CD14-positive monocyte (primary cell): Measurements from ENCODE around the gene MYZAP. TPM values are rescaled to one million over a fixed set of nuclear protein-coding genes. Genes with fewer than 3 reads are reported as not detected.

ENCODE experiments used
- DNase-seq, 3 donors: peaks; one replicate each; pipeline ENCODE4 v3.0.0-alpha.2; 2011 to 2022
- H2AFZ ChIP-seq: 2 replicates; pipeline ENCODE4 v1.6.0; 2012; ENCODE audit warnings: mild to moderate bottlenecking, low read depth, low read length, inconsistent platforms; ENCODE audit not compliant: insufficient read depth, poor library complexity, severe bottlenecking
- H3K27ac ChIP-seq, 2 donors: 1 replicate in 1 of 2; 2 replicates in 1 of 2; pipeline ENCODE4 v1.5.1; 2012 to 2013; ENCODE audit warnings: low read length in 2 of 2, control low read depth in 1 of 2, inconsistent platforms in 1 of 2, low read depth in 1 of 2, mild to moderate bottlenecking in 1 of 2
- H3K27me3 ChIP-seq, 2 donors: one replicate each; pipeline versions ENCODE4 v1.6.0 to v1.6.1; 2011 to 2013; ENCODE audit warnings: low read length in 2 of 2; ENCODE audit not compliant: control insufficient read depth in 2 of 2, insufficient read depth in 2 of 2
- H3K36me3 ChIP-seq, 2 donors: replicated peaks in 1 of 2; 1 replicate in 1 of 2; 2 replicates in 1 of 2; pipeline versions ENCODE4 v1.5.1 to v1.6.1; 2012 to 2013; ENCODE audit warnings: low read length in 2 of 2, control low read depth in 1 of 2, inconsistent platforms in 1 of 2, mild to moderate bottlenecking in 1 of 2; ENCODE audit not compliant: insufficient read depth in 2 of 2, control insufficient read depth in 1 of 2
- H3K4me1 ChIP-seq, 2 donors: 1 replicate in 1 of 2; 2 replicates in 1 of 2; pipeline versions ENCODE4 v1.5.1 to v1.6.1; 2012 to 2013; ENCODE audit warnings: low read length in 2 of 2, control low read depth in 1 of 2, inconsistent platforms in 1 of 2, mild to moderate bottlenecking in 1 of 2, moderate library complexity in 1 of 2; ENCODE audit not compliant: insufficient read depth in 2 of 2, control insufficient read depth in 1 of 2
- H3K4me2 ChIP-seq: replicated peaks from 2 replicates; pipeline ENCODE3; 2012; ENCODE audit warnings: low read length, moderate library complexity, mild to moderate bottlenecking; ENCODE audit not compliant: poor library complexity, severe bottlenecking; ENCODE audit errors: extremely low read depth
- H3K4me3 ChIP-seq, 3 experiments: fragments of 200-600 bp in 1 of 3; sonication (generic) in 1 of 3; replicated peaks in 1 of 3; 1 replicate in 2 of 3; 2 replicates in 1 of 3; pipeline ENCODE4 v1.5.1; 2011 to 2013; ENCODE audit warnings: low read length in 3 of 3, mild to moderate bottlenecking in 3 of 3, control low read depth in 2 of 3, low read depth in 2 of 3, inconsistent platforms in 1 of 3, moderate library complexity in 1 of 3
- H3K79me2 ChIP-seq: 2 replicates; pipeline ENCODE4 v1.6.0; 2012; ENCODE audit warnings: mild to moderate bottlenecking, control low read depth, inconsistent platforms, low read length, moderate library complexity; ENCODE audit not compliant: insufficient read depth
- H3K9ac ChIP-seq: 2 replicates; pipeline ENCODE4 v1.6.0; 2017; ENCODE audit warnings: low read length, mild to moderate bottlenecking; ENCODE audit not compliant: insufficient read depth, poor library complexity, severe bottlenecking
- H3K9me3 ChIP-seq, 2 donors: replicated peaks in 1 of 2; 1 replicate in 1 of 2; 2 replicates in 1 of 2; pipeline versions ENCODE4 v1.5.1 to v1.6.1; 2012 to 2013; ENCODE audit warnings: low read length in 2 of 2, control low read depth in 1 of 2; ENCODE audit not compliant: control insufficient read depth in 1 of 2, insufficient read depth in 1 of 2
- H4K20me1 ChIP-seq: 2 replicates; pipeline ENCODE4 v1.6.0; 2012; ENCODE audit warnings: mild to moderate bottlenecking, low read length, control low read depth, moderate library complexity; ENCODE audit not compliant: insufficient read depth
- H3K27ac Mint-ChIP-seq, 7 donors: one replicate each; pipeline ENCODE4 v1.8.0; 2020; ENCODE audit warnings: mild to moderate bottlenecking in 7 of 7, mixed read lengths in 7 of 7, moderate library complexity in 6 of 7, inconsistent platforms in 2 of 7
- H3K27me3 Mint-ChIP-seq, 3 donors: one replicate each; pipeline ENCODE4 v1.8.0; 2021 to 2022; ENCODE audit warnings: low read depth in 3 of 3, mild to moderate bottlenecking in 3 of 3, mixed read lengths in 3 of 3, moderate library complexity in 3 of 3, inconsistent platforms in 1 of 3
- H3K36me3 Mint-ChIP-seq, 2 donors: one replicate each; pipeline ENCODE4 v1.8.0; 2020; ENCODE audit warnings: mixed read lengths in 2 of 2, inconsistent platforms in 1 of 2, mild to moderate bottlenecking in 1 of 2
- H3K4me1 Mint-ChIP-seq: one replicate; pipeline ENCODE4 v1.8.0; 2020; ENCODE audit warnings: mild to moderate bottlenecking, mixed read lengths
- H3K4me3 Mint-ChIP-seq, 2 donors: one replicate each; pipeline ENCODE4 v1.8.0; 2020; ENCODE audit warnings: mild to moderate bottlenecking in 2 of 2, mixed read lengths in 2 of 2, moderate library complexity in 1 of 2
- H3K9me3 Mint-ChIP-seq, 7 donors: one replicate each; pipeline ENCODE4 v1.8.0; 2020 to 2022; ENCODE audit warnings: mixed read lengths in 7 of 7, mild to moderate bottlenecking in 6 of 7, moderate library complexity in 6 of 7, inconsistent platforms in 2 of 7
- WGBS: methylation state at CpG from one replicate; pipeline ENCODE4 v1.1.5; 2013; ENCODE audit warnings: missing lambda C conversion rate; ENCODE audit not compliant: insufficient coverage; 5-methylcytosine and 5-hydroxymethylcytosine counted together
- intact Hi-C, 2 donors: fragments of 100-400 bp; cut with micrococcal nuclease; formaldehyde crosslinking; loops; one replicate each; pipeline versions ENCODE4 v1.15.0 to v1.15.1; 2023
- polyA plus RNA-seq, 3 donors: library from polyadenylated mRNA; depleted of rRNA in 1 of 3; unstranded in 2 of 3; stranded (reverse) in 1 of 3; fragments of 300-500 nt in 2 of 3; fragments of >200 nt in 1 of 3; fragmentation: Illumina TruSeq in 2 of 3; gene quantifications; 1 replicate in 2 of 3; 2 replicates in 1 of 3; pipeline ENCODE4 v1.2.3, GENCODE V29; 2012 to 2021
- TF ChIP-seq, protein P1 (sequence below): fragments of 200-600 bp; IDR thresholded peaks from one replicate; pipeline ENCODE4 v1.8.0; 2022; ENCODE audit warnings: antibody characterized with exemption, mild to moderate bottlenecking

The MYZAP gene
- polyA plus RNA-seq, 3 donors, result 0.12 to 0.13 TPM; not detected in 1

DNA sequence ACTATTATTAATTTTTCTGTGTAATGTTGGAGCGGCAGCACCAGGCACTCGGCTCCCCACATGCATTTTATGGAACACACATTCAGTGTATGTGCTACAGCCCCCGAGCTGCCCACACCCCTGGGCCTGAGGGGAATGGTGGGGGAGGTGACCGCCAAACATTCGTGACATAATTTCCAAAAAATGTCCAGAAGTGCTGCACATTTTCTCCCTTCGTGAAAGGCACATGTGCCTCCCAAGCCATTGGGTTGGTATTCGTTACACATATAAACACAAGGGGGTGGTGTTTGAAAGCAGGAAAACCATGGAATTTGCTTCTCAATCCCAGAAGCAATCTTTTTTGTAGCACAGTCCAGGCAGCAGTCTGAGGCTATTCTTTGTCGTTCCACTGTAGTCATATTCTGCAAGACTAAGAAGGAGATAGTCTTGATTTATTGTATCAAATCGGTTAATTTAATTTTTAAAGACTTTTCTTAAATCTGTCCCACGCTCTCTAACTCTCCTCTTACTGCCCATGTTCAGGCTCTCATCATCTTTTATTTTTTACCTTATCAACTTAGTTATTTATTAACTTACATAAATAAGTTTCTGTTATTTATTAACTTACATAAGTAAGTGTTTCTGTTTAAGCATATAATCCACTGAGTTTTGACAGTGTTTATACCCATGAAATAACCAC lies 75.6 kb downstream of the MYZAP start:
- no peak overlapping the region for H3K4me2 ChIP-seq
- H2AFZ ChIP-seq, result no peak overlapping the region
- no peak for DNase-seq

DNA sequence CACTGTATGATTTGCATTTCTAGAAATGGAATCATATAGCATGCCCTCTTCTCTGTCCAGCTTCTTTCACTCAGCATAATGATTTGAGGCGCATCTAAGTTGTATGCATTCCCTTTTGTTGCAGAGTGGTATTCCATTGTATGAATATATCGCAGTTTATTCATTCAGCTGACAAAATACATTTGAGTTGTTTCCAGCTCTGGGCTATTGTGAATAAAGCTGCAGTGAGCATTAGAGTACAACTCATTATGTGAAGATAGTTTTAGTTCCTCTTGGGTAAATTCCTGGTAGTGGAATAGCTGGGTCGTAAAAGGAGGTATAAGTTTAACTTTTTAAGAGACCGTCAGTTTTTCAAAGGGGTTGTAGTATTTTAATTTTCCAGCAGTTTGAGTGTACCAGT lies 76.3 kb downstream of the MYZAP start:
- Histone ChIP-seq H2AFZ (no peak overlapping the region), H3K27ac (no peak overlapping the region), H3K4me1 (no peaks in the 10 kb centered on the region), H3K79me2 (no peaks in the 10 kb centered on the region), H3K4me3 (no peak overlapping the region), H3K9ac (no peak overlapping the region), H3K36me3 (no peaks in the 10 kb centered on the region), H3K4me2 (no peak overlapping the region), H3K9me3 (no peaks in the 10 kb centered on the region), H4K20me1 (no peaks in the 10 kb centered on the region), H3K27me3 (no peaks in the 10 kb centered on the region)
- no peak for DNase-seq
- Mint-ChIP-seq H3K27ac (no peak overlapping the region), H3K27me3 (peaks cover 5 to 9% (median 6%) of the 10 kb centered on the region in 3 donors), H3K4me1 (no peaks in the 10 kb centered on the region), H3K9me3 (peaks cover 0 to 1% (median 0%) of the 10 kb centered on the region in 7 donors), H3K36me3 (no peaks in the 10 kb centered on the region), H3K4me3 (no peak overlapping the region)
- no CpG with 5 or more reads among the region's 4 CpGs for WGBS
- TF ChIP-seq, protein P1, sequence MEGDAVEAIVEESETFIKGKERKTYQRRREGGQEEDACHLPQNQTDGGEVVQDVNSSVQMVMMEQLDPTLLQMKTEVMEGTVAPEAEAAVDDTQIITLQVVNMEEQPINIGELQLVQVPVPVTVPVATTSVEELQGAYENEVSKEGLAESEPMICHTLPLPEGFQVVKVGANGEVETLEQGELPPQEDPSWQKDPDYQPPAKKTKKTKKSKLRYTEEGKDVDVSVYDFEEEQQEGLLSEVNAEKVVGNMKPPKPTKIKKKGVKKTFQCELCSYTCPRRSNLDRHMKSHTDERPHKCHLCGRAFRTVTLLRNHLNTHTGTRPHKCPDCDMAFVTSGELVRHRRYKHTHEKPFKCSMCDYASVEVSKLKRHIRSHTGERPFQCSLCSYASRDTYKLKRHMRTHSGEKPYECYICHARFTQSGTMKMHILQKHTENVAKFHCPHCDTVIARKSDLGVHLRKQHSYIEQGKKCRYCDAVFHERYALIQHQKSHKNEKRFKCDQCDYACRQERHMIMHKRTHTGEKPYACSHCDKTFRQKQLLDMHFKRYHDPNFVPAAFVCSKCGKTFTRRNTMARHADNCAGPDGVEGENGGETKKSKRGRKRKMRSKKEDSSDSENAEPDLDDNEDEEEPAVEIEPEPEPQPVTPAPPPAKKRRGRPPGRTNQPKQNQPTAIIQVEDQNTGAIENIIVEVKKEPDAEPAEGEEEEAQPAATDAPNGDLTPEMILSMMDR, result no peak
- intact Hi-C loops, result no loop called here

More for the DNA sequence above, 75.6 kb downstream of the MYZAP start:
- Histone ChIP-seq H3K27me3 (no peaks in the 10 kb centered on the region), H3K79me2 (no peaks in the 10 kb centered on the region), H3K36me3 (no peaks in the 10 kb centered on the region), H3K4me3 (no peak overlapping the region), H3K9ac (no peak overlapping the region), H3K9me3 (no peaks in the 10 kb centered on the region), H3K27ac (no peak overlapping the region), H4K20me1 (no peaks in the 10 kb centered on the region), H3K4me1 (no peaks in the 10 kb centered on the region)
- H3K9me3 Mint-ChIP-seq, result peaks cover 0 to 1% (median 0%) of the 10 kb centered on the region in 7 donors
- H3K36me3 Mint-ChIP-seq, result no peaks in the 10 kb centered on the region
- TF ChIP-seq, protein P1, result no peak
- 96% methylated on average over 5 of the region's 10 CpGs for WGBS
- peaks cover 2 to 8% (median 5%) of the 10 kb centered on the region in 3 donors for H3K27me3 Mint-ChIP-seq
- H3K4me1 Mint-ChIP-seq, result no peaks in the 10 kb centered on the region
- intact Hi-C loops, result no loop called here
- H3K27ac Mint-ChIP-seq, result no peak overlapping the region
- H3K4me3 Mint-ChIP-seq, result no peak overlapping the region
